ENCODE data around the gene LCN6. TPM values are rescaled to one million over a fixed set of nuclear protein-coding genes. Genes with fewer than 3 reads are reported as not detected.

Gene LCN6
- total RNA-seq, 1 experiment from 2014 or later, result not detected

- no peak overlapping the region for H3K23ac ChIP-seq (ENCODE audit: insufficient read length, low read depth, low read length)
- no peak overlapping the region for H3K14ac ChIP-seq (ENCODE audit: insufficient read depth, low read length)
- H2BK5ac ChIP-seq (ENCODE audit: insufficient read length, low read length), result no peak overlapping the region
- H3K9me3 ChIP-seq (ENCODE audit: control insufficient read depth, low read depth, low read length), result no peaks in the 10 kb centered on the region
- H2AK5ac ChIP-seq (ENCODE audit: insufficient read length, low read length), result no peak overlapping the region
- DNase-seq, result no peak
- no peak overlapping the region for H2AFZ ChIP-seq (ENCODE audit: low read length)
- no peaks in the 10 kb centered on the region; the same call in 1 of the 2 replicates for H3K27me3 ChIP-seq (ENCODE audit: insufficient read depth, low read length)
- no peak overlapping the region for H3K56ac ChIP-seq (ENCODE audit: insufficient read length, low read depth, low read length)
- H2BK20ac ChIP-seq (ENCODE audit: low read depth, low read length, poor library complexity, severe bottlenecking), result no peak overlapping the region
- H3K36me3 Mint-ChIP-seq (ENCODE audit: insufficient read depth in 1 of 3, low read depth in 3 of 3), result no peaks in the 10 kb centered on the region; a peak in 1 of 7 replicates
- TF ChIP-seq CTCF (conservative IDR thresholded peaks at IDR 0.05), result 0 out of 3 replicates have a peak, but pooled peaks have one; percentile 20
- H4K20me1 ChIP-seq (ENCODE audit: control insufficient read depth, insufficient read depth, insufficient read length), result no peaks in the 10 kb centered on the region
- H3K4ac ChIP-seq (ENCODE audit: low read depth, low read length), result no peak overlapping the region
- no peak overlapping the region for H3T11ph ChIP-seq (ENCODE audit: low read length)
- H3K27me3 Mint-ChIP-seq (ENCODE audit: low read depth), result peaks cover 57% of the 10 kb centered on the region
- H4K91ac ChIP-seq (ENCODE audit: insufficient read length, low read depth, low read length), result no peak overlapping the region
- no peaks in the 10 kb centered on the region for H3K4me1 ChIP-seq (ENCODE audit: insufficient read depth, low read length)
- no peaks in the 10 kb centered on the region for H3K79me2 ChIP-seq (ENCODE audit: insufficient read depth, low read length)
- H3K9ac ChIP-seq (ENCODE audit: extremely low read depth, insufficient read length, low read length), result no peak overlapping the region
- H4K5ac ChIP-seq (ENCODE audit: insufficient read length, low read depth, low read length), result no peak overlapping the region
- no peak overlapping the region for H2BK120ac ChIP-seq (ENCODE audit: low read depth, low read length, poor library complexity, severe bottlenecking)
- no peak overlapping the region for H3K18ac ChIP-seq (ENCODE audit: insufficient read length, low read depth, low read length)
- H3K27ac Mint-ChIP-seq, result no peak overlapping the region
- no peak overlapping the region for H4K8ac ChIP-seq (replicated peaks; ENCODE audit: insufficient read length, low read depth, low read length)
- H3K27ac ChIP-seq (ENCODE audit: insufficient read length, low read depth, low read length), result no peak overlapping the region
- no peaks in the 10 kb centered on the region for H3K23me2 ChIP-seq (ENCODE audit: insufficient read length, low read depth, low read length, poor library complexity, severe bottlenecking)
- no peaks in the 10 kb centered on the region for H3K4me1 Mint-ChIP-seq
- WGBS (ENCODE audit: extremely low coverage, insufficient read length, low lambda C conversion rate), result no CpG with 5 or more reads among the region's 5 CpGs
- H3K9me3 Mint-ChIP-seq, result peaks cover 13% of the 10 kb centered on the region in 2 experiments
- no peak overlapping the region for H3K4me2 ChIP-seq (ENCODE audit: insufficient read depth, insufficient read length, low read length)
- no peak overlapping the region for H3K4me3 Mint-ChIP-seq
- no peak overlapping the region for H2BK15ac ChIP-seq (ENCODE audit: low read depth, low read length)
- no peaks in the 10 kb centered on the region for H3K79me1 ChIP-seq (ENCODE audit: insufficient read depth, low read depth, low read length, poor library complexity, severe bottlenecking)
- H2BK12ac ChIP-seq (ENCODE audit: insufficient read length, low read depth, low read length), result no peak overlapping the region
These were observed 31.5 kb upstream of the LCN6 start for GRCh38 chr9:136779808-136780207.
